A549 (cell line): ENCODE data around the gene MYO1H.

Source experiments
- BHLHE40 ChIP-seq: IDR thresholded peaks from 2 replicates; pipeline ENCODE4 v1.6.1; 2012; ENCODE audit warnings: low read depth, low read length, inconsistent platforms
- CBX2 ChIP-seq: fragments of 200-600 bp; sonication (generic); IDR thresholded peaks from 2 replicates; pipeline ENCODE4 v1.6.1; 2016; ENCODE audit warnings: low read depth, mild to moderate bottlenecking, borderline replicate concordance
- CBX8 ChIP-seq: fragments of 200-600 bp; sonication (generic); IDR thresholded peaks from 2 replicates; pipeline ENCODE4 v1.6.1; 2016
- CTCF ChIP-seq: fragments of >200 bp; sonication (Bioruptor Twin); formaldehyde crosslinking; IDR thresholded peaks from 3 replicates; pipeline ENCODE4 v1.5.1; 2016
- HOXA7 ChIP-seq: fragments of 250-450 bp; sonication (Bioruptor Pico); IDR thresholded peaks from 2 replicates; pipeline ENCODE4 v1.5.0; 2020; ENCODE audit warnings: mild to moderate bottlenecking, moderate library complexity
- NFE2L2 ChIP-seq: fragments of 150-350 bp; conservative IDR thresholded peaks from 2 replicates; pipeline ENCODE4 v1.6.1; 2014; ENCODE audit warnings: low read length
- POLR2A ChIP-seq: IDR thresholded peaks from 2 replicates; pipeline ENCODE4 v1.6.1; 2012; ENCODE audit warnings: mild to moderate bottlenecking, low read length
- TF ChIP-seq, protein P1 (sequence below): fragments of 450-650 bp; IDR thresholded peaks from 2 replicates; pipeline ENCODE4 v1.6.1; 2014; ENCODE audit warnings: antibody characterized with exemption

DNA sequence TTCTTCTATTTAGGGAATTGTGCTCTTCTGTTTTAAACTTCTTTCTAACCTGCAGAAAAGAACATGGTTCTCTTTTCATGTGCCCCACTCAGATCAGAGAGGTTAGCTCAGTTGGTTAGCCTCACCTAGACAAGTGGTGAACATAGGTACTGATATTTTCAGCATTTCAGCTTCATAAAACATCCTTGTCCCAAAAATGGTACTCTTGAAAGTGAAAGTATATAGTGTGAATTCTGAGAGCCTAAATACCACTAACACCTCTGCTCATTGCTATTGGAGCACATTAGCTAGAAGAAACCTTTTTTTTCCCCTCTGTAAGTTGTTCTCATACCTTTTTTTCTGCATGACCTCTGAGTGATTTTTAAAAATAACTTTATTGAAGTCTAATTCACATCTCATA, 147.3 kb downstream of the MYO1H start:
- no peak for TF ChIP-seq CBX2
- no peak for TF ChIP-seq BHLHE40
- no peak for TF ChIP-seq POLR2A
- no peak for TF ChIP-seq CTCF
- TF ChIP-seq NFE2L2: no peak
- no peak for TF ChIP-seq HOXA7 (CRISPR knock-in tag)
- no peak for TF ChIP-seq CBX8
- TF ChIP-seq, protein P1, sequence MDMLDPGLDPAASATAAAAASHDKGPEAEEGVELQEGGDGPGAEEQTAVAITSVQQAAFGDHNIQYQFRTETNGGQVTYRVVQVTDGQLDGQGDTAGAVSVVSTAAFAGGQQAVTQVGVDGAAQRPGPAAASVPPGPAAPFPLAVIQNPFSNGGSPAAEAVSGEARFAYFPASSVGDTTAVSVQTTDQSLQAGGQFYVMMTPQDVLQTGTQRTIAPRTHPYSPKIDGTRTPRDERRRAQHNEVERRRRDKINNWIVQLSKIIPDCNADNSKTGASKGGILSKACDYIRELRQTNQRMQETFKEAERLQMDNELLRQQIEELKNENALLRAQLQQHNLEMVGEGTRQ: no peak
